K562 (cell line): ENCODE results near the gene CMIP. TPM values are rescaled to one million over a fixed set of nuclear protein-coding genes. Genes with fewer than 3 reads are reported as not detected.

Experiments
- ATAC-seq: fragments of 200-7000 bp; cut with Tn5 transposase; 3 replicates; pipeline ENCODE4 v1.9.1; 2020; ENCODE audit warnings: moderate library complexity
- BruUV-seq: library from RNA; stranded (reverse); fragments of 400-500 nt; replicated peaks from 2 replicates; lab custom pipeline; 2021; lab: Mats Ljungman, UMichigan
- CTCF ChIA-PET: fragments of 300-600 bp; formaldehyde crosslinking; extraction: SDS; loops from one replicate; lab custom pipeline; 2021; ENCODE audit warnings: low intra/inter-chr PET ratio; lab: Yijun Ruan, JAX
- POLR2A ChIA-PET: fragments of 300-600, 350-650 bp; sonication (Branson Sonifier 250); formaldehyde crosslinking; extraction: SDS; loops from one replicate; lab custom pipeline; 2021; ENCODE audit warnings: antibody characterized with exemption, inconsistent platforms; lab: Yijun Ruan, JAX
- DNase-seq, 4 experiments: peaks; one replicate each; pipeline versions ENCODE4 v3.0.0 to v3.0.0-alpha.2; 2011 to 2018; ENCODE audit warnings: low spot score in 3 of 4, mixed read lengths in 3 of 4; ENCODE audit errors: extremely low read depth in 1 of 4
- FAIRE-seq: peaks from 2 replicates; lab custom pipeline; 2011; peaks lifted over from hg19 to GRCh38; lab: Jason Lieb, UNC
- H2AFZ ChIP-seq: 2 replicates; pipeline ENCODE4 v1.6.0; 2011; ENCODE audit warnings: low read depth, low read length, control low read depth, inconsistent platforms
- H3K27ac ChIP-seq: fragments of 200-600 bp; 3 replicates; pipeline ENCODE4 v1.8.0; 2011; ENCODE audit warnings: low read depth, mild to moderate bottlenecking, control low read depth, inconsistent platforms, low read length, moderate library complexity, mixed read lengths; ENCODE audit errors: extremely low read depth
- H3K27me3 ChIP-seq, 2 experiments: fragments of 300-600 bp in 1 of 2; 2 replicates in 1 of 2; 3 replicates in 1 of 2; pipeline versions ENCODE4 v1.6.0 to v1.8.0; 2011; ENCODE audit warnings: inconsistent platforms in 2 of 2, low read length in 2 of 2, mild to moderate bottlenecking in 1 of 2, mixed read lengths in 1 of 2, moderate library complexity in 1 of 2; ENCODE audit not compliant: control insufficient read depth in 2 of 2, insufficient read depth in 2 of 2
- H3K36me3 ChIP-seq: fragments of 300-600 bp; 3 replicates; pipeline ENCODE4 v1.8.0; 2011; ENCODE audit warnings: mild to moderate bottlenecking, low read length, inconsistent platforms; ENCODE audit not compliant: control insufficient read depth, insufficient read depth
- H3K4me1 ChIP-seq, 2 experiments: fragments of 200-600 bp in 1 of 2; replicated peaks in 1 of 2; 2 replicates in 1 of 2; 3 replicates in 1 of 2; pipeline versions ENCODE4 v1.5.1 to v1.8.0; 2011; ENCODE audit warnings: inconsistent platforms in 2 of 2, low read length in 2 of 2, mild to moderate bottlenecking in 1 of 2, mixed read lengths in 1 of 2, moderate library complexity in 1 of 2; ENCODE audit not compliant: control insufficient read depth in 2 of 2, insufficient read depth in 2 of 2
- H3K4me2 ChIP-seq: 2 replicates; pipeline ENCODE4 v1.6.1; 2011; ENCODE audit warnings: low read length, control low read depth, inconsistent platforms, mixed read lengths; ENCODE audit not compliant: insufficient read depth
- H3K4me3 ChIP-seq: fragments of 200-600 bp; sonication (generic), shearing (Covaris generic); 2 replicates; pipeline ENCODE4 v1.5.1; 2016; ENCODE audit warnings: control low read depth, inconsistent platforms
- H3K79me2 ChIP-seq: fragments of 200-600 bp; 3 replicates; pipeline ENCODE4 v1.8.0; 2011; ENCODE audit warnings: low read length, inconsistent platforms; ENCODE audit not compliant: control insufficient read depth, insufficient read depth
- H3K9ac ChIP-seq, 2 experiments: 2 replicates each; pipeline versions ENCODE4 v1.6.0 to v1.6.1; 2011; ENCODE audit warnings: low read depth in 2 of 2, low read length in 2 of 2, control low read depth in 1 of 2, inconsistent platforms in 1 of 2, mild to moderate bottlenecking in 1 of 2, mixed read lengths in 1 of 2; ENCODE audit not compliant: insufficient read depth in 1 of 2
- H3K9me1 ChIP-seq: one replicate; pipeline ENCODE4 v1.6.0; 2011; ENCODE audit warnings: inconsistent platforms, mild to moderate bottlenecking, low read length, moderate library complexity; ENCODE audit not compliant: control insufficient read depth, insufficient read depth
- H3K9me3 ChIP-seq: replicated peaks from 2 replicates; pipeline ENCODE4 v1.5.1; 2011; ENCODE audit warnings: low read depth, low read length, inconsistent platforms; ENCODE audit not compliant: control insufficient read depth, insufficient read depth
- H4K20me1 ChIP-seq: replicated peaks from 2 replicates; pipeline ENCODE4 v1.6.1; 2011; ENCODE audit warnings: low read length, inconsistent platforms, mixed read lengths; ENCODE audit not compliant: control insufficient read depth, insufficient read depth
- CEBPG ChIP-seq, 3 experiments: fragments of 200-800 bp in 1 of 3; sonication (Bioruptor generic) in 1 of 3; sonication (generic) in 1 of 3; formaldehyde crosslinking in 1 of 3; IDR thresholded peaks in 2 of 3; conservative IDR thresholded peaks in 1 of 3; 2 replicates each; pipeline versions ENCODE4 v1.6.1 to v1.8.0; 2016 to 2022; ENCODE audit warnings: missing compliant biosample characterization in 2 of 3, missing genetic modification characterization in 2 of 3, mild to moderate bottlenecking in 1 of 3, missing genetic modification reagents in 1 of 3
- E2F3 ChIP-seq: fragments of 250-450 bp; sonication (Bioruptor Pico); IDR thresholded peaks from 2 replicates; pipeline ENCODE4 v1.4.0; 2020; ENCODE audit warnings: mild to moderate bottlenecking
- GABPA ChIP-seq: fragments of 200-800 bp; sonication (Bioruptor generic); conservative IDR thresholded peaks from 2 replicates; pipeline ENCODE4 v1.6.1; 2016; ENCODE audit warnings: low read depth, missing genetic modification characterization, missing compliant biosample characterization
- HNRNPUL1 ChIP-seq: fragments of 200-400 bp; formaldehyde crosslinking; IDR thresholded peaks from 2 replicates; pipeline ENCODE4 v1.6.1; 2017; ENCODE audit warnings: low read length
- SMAD4 ChIP-seq: fragments of 250-450 bp; sonication (Bioruptor Pico); conservative IDR thresholded peaks from 2 replicates; pipeline ENCODE4 v1.8.0; 2021; ENCODE audit warnings: inconsistent platforms, mild to moderate bottlenecking, moderate library complexity
- TAF15 ChIP-seq: fragments of 200-400 bp; formaldehyde crosslinking; IDR thresholded peaks from 2 replicates; pipeline ENCODE4 v1.6.1; 2017; ENCODE audit warnings: mild to moderate bottlenecking, low read depth, low read length, moderate library complexity
- WGBS: fragments of 100-300 bp; shearing (Covaris generic); methylation state at CpG from one replicate; pipeline ENCODE4 v1.1.6; 2016; ENCODE audit warnings: low coverage, mixed read lengths; ENCODE audit not compliant: insufficient coverage; ENCODE audit errors: missing lambda C conversion rate; 5-methylcytosine and 5-hydroxymethylcytosine counted together
- in situ Hi-C: fragments of 300-500 bp; cut with MboI; formaldehyde crosslinking; loops from 4 replicates; pipeline ENCODE4 v1.15.0; 2018; ENCODE audit warnings: inconsistent platforms, mixed read lengths
- intact Hi-C: fragments of 100-400 bp; cut with micrococcal nuclease; formaldehyde crosslinking; loops from 2 replicates; pipeline ENCODE4 v1.14.2; 2022
- polyA plus RNA-seq, 8 experiments: library from polyadenylated mRNA; depleted of rRNA in 4 of 8; stranded (reverse) in 5 of 8; unstranded in 3 of 8; fragments of >200 nt; fragmentation: Nextera tagmentation in 2 of 8; fragmentation: Illumina TruSeq in 1 of 8; extraction: Ambion mirVana in 2 of 8; extraction: Trizol in 1 of 8; gene quantifications; 2 replicates each; pipeline versions ENCODE4 v1.2.1 to v1.2.3, GENCODE V29; 2011 to 2014; ENCODE audit warnings: inconsistent platforms in 1 of 8, missing spikeins in 1 of 8
- total RNA-seq, 7 experiments: library from RNA; depleted of rRNA in 6 of 7; stranded (reverse); fragments of >200 nt in 6 of 7; fragmentation: Illumina TruSeq in 2 of 7; extraction: Trizol in 2 of 7; gene quantifications; 2 replicates each; pipeline versions ENCODE4 v1.2.1 to v1.2.3, GENCODE V29; 2011 to 2021; ENCODE audit warnings: low replicate concordance in 1 of 7
- TF ChIP-seq, protein P1 (sequence below): sonication (generic); formaldehyde crosslinking; IDR thresholded peaks from 2 replicates; pipeline ENCODE4 v1.8.0; 2022; ENCODE audit warnings: mild to moderate bottlenecking, missing genetic modification reagents, borderline replicate concordance

The CMIP gene
- total and polyA plus RNA-seq, 9 of the 15 experiments (the other 6 are each of a cell fraction or from before 2014, with no cell fraction given): 0.94 to 82.5 (median 10.3) TPM

GRCh38 chr16:81710596-81710995 is 266.0 kb downstream of the CMIP start:
- POLR2A ChIA-PET: interaction anchor here (0.6 to 1.5 kb wide), 4 partner anchors 8 to 216 kb away, joined by 3 to 5 read pairs (median 4); no protein-coding TSS in a partner anchor
- Histone ChIP-seq H2AFZ (no peak overlapping the region), H3K27me3 (no peaks in the 10 kb centered on the region), H3K9me1 (no peaks in the 10 kb centered on the region), H3K27ac (no peak overlapping the region), H3K4me2 (no peak overlapping the region), H3K79me2 (no peaks in the 10 kb centered on the region), H3K4me3 (no peak overlapping the region), H3K4me1 (peaks cover 14 to 30% of the 10 kb centered on the region in 2 experiments), H3K36me3 (peaks cover 40% of the 10 kb centered on the region; the same call in 2 of the 3 replicates), H3K9ac (0 out of 4 replicates have a peak overlapping the region, but pooled peaks of 1 of the 2 experiments have one; percentile 33), H4K20me1 (no peaks in the 10 kb centered on the region), H3K9me3 (no peaks in the 10 kb centered on the region)
- CTCF ChIA-PET: no interaction called here
- WGBS: 55% methylated on average over 12 of the region's 12 CpGs
- FAIRE-seq (no peak), ATAC-seq (0 out of 3 replicates have a peak, but pooled peaks have one; percentile 6), DNase-seq (no peak)
- intact Hi-C loops (no loop called here), in situ Hi-C loops (no loop called here)
- BruUV-seq: no TSS peak
- TF ChIP-seq HNRNPUL1: no peak
- TF ChIP-seq CEBPG (CRISPR knock-in tag; IDR thresholded peaks at IDR 0.05): no peak
- no peak for TF ChIP-seq CEBPG (tag; conservative IDR thresholded peaks at IDR 0.05 in 1 of 2, IDR thresholded peaks at IDR 0.05 in 1 of 2)
- no peak for TF ChIP-seq TAF15
- TF ChIP-seq, protein P1, sequence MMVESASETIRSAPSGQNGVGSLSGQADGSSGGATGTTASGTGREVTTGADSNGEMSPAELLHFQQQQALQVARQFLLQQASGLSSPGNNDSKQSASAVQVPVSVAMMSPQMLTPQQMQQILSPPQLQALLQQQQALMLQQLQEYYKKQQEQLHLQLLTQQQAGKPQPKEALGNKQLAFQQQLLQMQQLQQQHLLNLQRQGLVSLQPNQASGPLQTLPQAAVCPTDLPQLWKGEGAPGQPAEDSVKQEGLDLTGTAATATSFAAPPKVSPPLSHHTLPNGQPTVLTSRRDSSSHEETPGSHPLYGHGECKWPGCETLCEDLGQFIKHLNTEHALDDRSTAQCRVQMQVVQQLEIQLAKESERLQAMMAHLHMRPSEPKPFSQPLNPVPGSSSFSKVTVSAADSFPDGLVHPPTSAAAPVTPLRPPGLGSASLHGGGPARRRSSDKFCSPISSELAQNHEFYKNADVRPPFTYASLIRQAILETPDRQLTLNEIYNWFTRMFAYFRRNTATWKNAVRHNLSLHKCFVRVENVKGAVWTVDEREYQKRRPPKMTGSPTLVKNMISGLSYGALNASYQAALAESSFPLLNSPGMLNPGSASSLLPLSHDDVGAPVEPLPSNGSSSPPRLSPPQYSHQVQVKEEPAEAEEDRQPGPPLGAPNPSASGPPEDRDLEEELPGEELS (CRISPR knock-in tag): no peak
- TF ChIP-seq E2F3 (CRISPR knock-in tag): no peak
- no peak for TF ChIP-seq SMAD4 (CRISPR knock-in tag)
- no peak for TF ChIP-seq GABPA (tag)
